GM12872 (cell line): ENCODE data around the gene ADGRV1.

Experiments
- CTCF ChIP-seq: IDR thresholded peaks from 3 replicates; pipeline ENCODE4 v1.5.1; 2011; ENCODE audit warnings: low read depth, mild to moderate bottlenecking, low read length, moderate library complexity; ENCODE audit not compliant: insufficient read depth

The ADGRV1 gene

GRCh38 chr5:90621848-90622247 is 63.3 kb downstream of the ADGRV1 start:
- TF ChIP-seq CTCF: no peak

- TF ChIP-seq CTCF: no peak
These were observed 67.9 kb downstream of the ADGRV1 start for GRCh38 chr5:90626493-90626892.

GRCh38 chr5:90628492-90628891 is 69.9 kb downstream of the ADGRV1 start:
- TF ChIP-seq CTCF: no peak

- TF ChIP-seq CTCF: no peak
These were observed 74.2 kb downstream of the ADGRV1 start for GRCh38 chr5:90632791-90633190.

- no peak for TF ChIP-seq CTCF
These were observed 78.4 kb downstream of the ADGRV1 start for GRCh38 chr5:90636948-90637347.

- no peak for TF ChIP-seq CTCF
These were observed 79.1 kb downstream of the ADGRV1 start for GRCh38 chr5:90637731-90638130.

GRCh38 chr5:90638878-90639277 is 80.3 kb downstream of the ADGRV1 start:
- no peak for TF ChIP-seq CTCF
